ENCODE measurements around the gene DAGLB. TPM values are rescaled to one million over a fixed set of nuclear protein-coding genes. Genes with fewer than 3 reads are reported as not detected.

DAGLB gene
- total and polyA plus RNA-seq, 2 of the 4 experiments (the other 2 are of a cell fraction): 23.4 to 33.5 TPM

- WGBS, 2 experiments (ENCODE audit: extremely low coverage in 2 of 2, insufficient read length in 1 of 2): 100% methylated on average over 1 of the region's 3 CpGs; no CpG with 5 or more reads in 1 of the 2 experiments
- H4K91ac ChIP-seq (ENCODE audit: insufficient read depth, low read depth, low read length): no peak overlapping the region
- dilution Hi-C loops (cut with HindIII; ENCODE audit: low sequenced_read_pairs, unreplicated experiment) (no loop called here), intact Hi-C loops (cut with micrococcal nuclease) (no loop called here), in situ Hi-C loops (cut with MboI; ENCODE audit: low sequenced_read_pairs) (no loop called here)
- no peak overlapping the region for H3K14ac ChIP-seq (replicated peaks; ENCODE audit: low read depth, low read length)
- H2AFZ ChIP-seq (replicated peaks; ENCODE audit: low read length, poor library complexity): no peak overlapping the region
- DNase-seq (no peak), ATAC-seq (ENCODE audit: low read depth) (no peak)
- no peak overlapping the region for H3K56ac ChIP-seq (ENCODE audit: extremely low read depth, insufficient read depth, low read length)
- no peak overlapping the region for H3K4me3 ChIP-seq (ENCODE audit: insufficient read depth, low read depth, low read length)
- peaks cover 97% of the 10 kb centered on the region for H4K20me1 ChIP-seq (ENCODE audit: insufficient read depth, low read length)
- POLR2A ChIA-PET (ENCODE audit: unreplicated experiment): interaction anchor here (0.6 kb wide), 1 partner anchor 54 kb away, joined by 3 read pairs; no protein-coding TSS in a partner anchor
- no peak overlapping the region for H2BK20ac ChIP-seq (ENCODE audit: low read depth, low read length)
- H3K23ac ChIP-seq (ENCODE audit: low read depth, low read length): no peak overlapping the region
- peaks cover 20% of the 10 kb centered on the region for H3K36me3 ChIP-seq (ENCODE audit: control insufficient read depth, insufficient read depth, low read length)
- TF ChIP-seq USF2 (IDR thresholded peaks at IDR 0.05; ENCODE audit: low read depth, low read length) (no peak), POLR2A (IDR thresholded peaks at IDR 0.05; ENCODE audit: low read depth, low read length) (no peak), CTCF (conservative IDR thresholded peaks at IDR 0.05; ENCODE audit: low read depth, low read length) (no peak), NFE2L2 (IDR thresholded peaks at IDR 0.05; ENCODE audit: low read depth, low read length) (no peak), MAZ (IDR thresholded peaks at IDR 0.05; ENCODE audit: borderline replicate concordance, low read depth, low read length) (no peak), SMC3 (IDR thresholded peaks at IDR 0.05; ENCODE audit: low read depth, low read length) (no peak), CHD1 (IDR thresholded peaks at IDR 0.05; ENCODE audit: low read depth, low read length) (no peak), RFX5 (IDR thresholded peaks at IDR 0.05; ENCODE audit: low read depth, low read length) (no peak), RAD21 (IDR thresholded peaks at IDR 0.05; ENCODE audit: low read length) (no peak), BHLHE40 (IDR thresholded peaks at IDR 0.05; ENCODE audit: low read depth, low read length) (no peak), MXI1 (IDR thresholded peaks at IDR 0.05; ENCODE audit: borderline replicate concordance, low read depth, low read length) (no peak), FOS (IDR thresholded peaks at IDR 0.05; ENCODE audit: low read depth, low read length) (no peak), CEBPB (IDR thresholded peaks at IDR 0.05; ENCODE audit: low read depth, low read length) (no peak), RCOR1 (IDR thresholded peaks at IDR 0.05; ENCODE audit: insufficient replicate concordance, low read length) (no peak)
- TF ChIP-seq, protein P1, sequence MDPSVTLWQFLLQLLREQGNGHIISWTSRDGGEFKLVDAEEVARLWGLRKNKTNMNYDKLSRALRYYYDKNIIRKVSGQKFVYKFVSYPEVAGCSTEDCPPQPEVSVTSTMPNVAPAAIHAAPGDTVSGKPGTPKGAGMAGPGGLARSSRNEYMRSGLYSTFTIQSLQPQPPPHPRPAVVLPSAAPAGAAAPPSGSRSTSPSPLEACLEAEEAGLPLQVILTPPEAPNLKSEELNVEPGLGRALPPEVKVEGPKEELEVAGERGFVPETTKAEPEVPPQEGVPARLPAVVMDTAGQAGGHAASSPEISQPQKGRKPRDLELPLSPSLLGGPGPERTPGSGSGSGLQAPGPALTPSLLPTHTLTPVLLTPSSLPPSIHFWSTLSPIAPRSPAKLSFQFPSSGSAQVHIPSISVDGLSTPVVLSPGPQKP (IDR thresholded peaks at IDR 0.05; ENCODE audit: borderline replicate concordance, low read depth, low read length): no peak
- no peak overlapping the region; the same call in 1 of the 2 replicates for H3K18ac ChIP-seq (ENCODE audit: low read depth, low read length)
- no peak overlapping the region for H4K8ac ChIP-seq (ENCODE audit: low read depth in 2 of 2, low read length in 2 of 2)
- H2AK5ac ChIP-seq (ENCODE audit: low read depth, low read length): no peak overlapping the region
- no peak overlapping the region for H3K27ac ChIP-seq (ENCODE audit: insufficient read depth, low read length)
- no peak overlapping the region for H2BK5ac ChIP-seq (ENCODE audit: low read depth, low read length, poor library complexity, severe bottlenecking)
- no peak overlapping the region for H2BK120ac ChIP-seq (ENCODE audit: low read depth, low read length)
- no peak overlapping the region for H4K5ac ChIP-seq (ENCODE audit: low read depth, low read length)
- H3K27me3 ChIP-seq (ENCODE audit: control insufficient read depth, insufficient read depth, low read length): no peaks in the 10 kb centered on the region
- H3K4me1 ChIP-seq (ENCODE audit: control insufficient read depth, insufficient read depth, low read length): peaks cover 19% of the 10 kb centered on the region
- H3K79me1 ChIP-seq (ENCODE audit: low read depth in 1 of 2, low read length in 2 of 2): peaks cover 5 to 58% of the 10 kb centered on the region in 2 experiments; a peak in 2 of 4 replicates
- H3K9me1 ChIP-seq (ENCODE audit: insufficient read depth, low read length): peaks cover 21% of the 10 kb centered on the region
- no peak overlapping the region for H3K4ac ChIP-seq (ENCODE audit: low read depth, low read length)
- no peak overlapping the region for H2AK9ac ChIP-seq (replicated peaks; ENCODE audit: low read depth, low read length, poor library complexity)
- CTCF ChIA-PET: interaction anchor here (0.6 kb wide), 1 partner anchor 304 kb away, joined by 6 read pairs; no protein-coding TSS in a partner anchor
- H2BK15ac ChIP-seq (ENCODE audit: low read depth, low read length): no peak overlapping the region
- no peak overlapping the region for H3K9ac ChIP-seq (ENCODE audit: low read depth, low read length)
- BruUV-seq (replicated peaks): no TSS peak
- no peak overlapping the region for H3K4me2 ChIP-seq (ENCODE audit: low read depth, low read length)
- H3K9me3 ChIP-seq (ENCODE audit: control insufficient read depth, insufficient read depth, low read length): no peaks in the 10 kb centered on the region
Observed at GRCh38 chr7:6386779-6387178, 61.0 kb downstream of the DAGLB start.

All from IMR-90 (cell line).